SK-N-SH treated with all-trans-retinoic acid at 6 μM for 48 hours (cell line): ENCODE measurements around the gene WASHC4.

Source experiments
- ATAC-seq: fragments of 200-7000 bp; cut with Tn5 transposase; 3 replicates; pipeline ENCODE4 v1.9.1; 2020; ENCODE audit warnings: mild to moderate bottlenecking, moderate library complexity
- BACH2 ChIP-seq: fragments of 250-450 bp; sonication (Bioruptor Pico); IDR thresholded peaks from 2 replicates; pipeline ENCODE4 v1.9.0; 2021; ENCODE audit warnings: mild to moderate bottlenecking, borderline replicate concordance
- CREB5 ChIP-seq: fragments of 250-450 bp; sonication (Bioruptor Pico); IDR thresholded peaks from 2 replicates; pipeline ENCODE4 v1.5.1; 2020; ENCODE audit warnings: low read depth, mild to moderate bottlenecking, moderate library complexity
- CSDC2 ChIP-seq: fragments of 250-450 bp; sonication (Bioruptor Pico); IDR thresholded peaks from 2 replicates; pipeline ENCODE4 v1.5.0; 2020; ENCODE audit warnings: mild to moderate bottlenecking, moderate library complexity
- CSRNP3 ChIP-seq: fragments of 250-450 bp; sonication (Bioruptor Pico); IDR thresholded peaks from 2 replicates; pipeline ENCODE4 v1.5.1; 2021; ENCODE audit warnings: mild to moderate bottlenecking, moderate library complexity
- GLIS3 ChIP-seq: fragments of 250-450 bp; sonication (Bioruptor Pico); IDR thresholded peaks from 2 replicates; pipeline ENCODE4 v1.5.0; 2020; ENCODE audit warnings: mild to moderate bottlenecking, moderate library complexity
- OSR1 ChIP-seq: fragments of 250-450 bp; sonication (Bioruptor Pico); IDR thresholded peaks from 2 replicates; pipeline ENCODE4 v1.8.0; 2022; ENCODE audit warnings: moderate library complexity, mild to moderate bottlenecking, inconsistent platforms
- POU6F1 ChIP-seq: fragments of 250-450 bp; sonication (Bioruptor Pico); IDR thresholded peaks from 2 replicates; pipeline ENCODE4 v1.8.0; 2021; ENCODE audit warnings: low read depth, mild to moderate bottlenecking, moderate library complexity, borderline replicate concordance
- PPARA ChIP-seq: fragments of 250-450 bp; sonication (Bioruptor Pico); IDR thresholded peaks from 2 replicates; pipeline ENCODE4 v1.5.0; 2020; ENCODE audit warnings: mild to moderate bottlenecking, borderline replicate concordance
- RARB ChIP-seq: fragments of 250-450 bp; sonication (Bioruptor Pico); IDR thresholded peaks from 2 replicates; pipeline ENCODE4 v1.8.0; 2021; ENCODE audit warnings: mild to moderate bottlenecking, moderate library complexity
- SNAI2 ChIP-seq: fragments of 250-450 bp; sonication (Bioruptor Pico); IDR thresholded peaks from 2 replicates; pipeline ENCODE4 v1.5.0; 2020; ENCODE audit warnings: mild to moderate bottlenecking, moderate library complexity
- TCF4 ChIP-seq: fragments of 250-450 bp; sonication (Bioruptor Pico); IDR thresholded peaks from 2 replicates; pipeline ENCODE4 v1.8.0; 2021; ENCODE audit warnings: mild to moderate bottlenecking, moderate library complexity, borderline replicate concordance
- TOX ChIP-seq: fragments of 250-450 bp; sonication (Bioruptor Pico); IDR thresholded peaks from 2 replicates; pipeline ENCODE4 v1.8.0; 2021; ENCODE audit warnings: mild to moderate bottlenecking, moderate library complexity, borderline replicate concordance
- TSHZ2 ChIP-seq: fragments of 250-450 bp; sonication (Bioruptor Pico); IDR thresholded peaks from 2 replicates; pipeline ENCODE4 v1.5.0; 2020; ENCODE audit warnings: mild to moderate bottlenecking, moderate library complexity
- ZFP3 ChIP-seq: fragments of 250-450 bp; sonication (Bioruptor Pico); IDR thresholded peaks from 2 replicates; pipeline ENCODE4 v1.5.0; 2020; ENCODE audit warnings: mild to moderate bottlenecking, moderate library complexity
- ZFP30 ChIP-seq: fragments of 450-650 bp; formaldehyde crosslinking; IDR thresholded peaks from 2 replicates; pipeline ENCODE4 v1.5.0; 2022; ENCODE audit warnings: mild to moderate bottlenecking, moderate library complexity
- ZNF565 ChIP-seq: fragments of 450-650 bp; formaldehyde crosslinking; conservative IDR thresholded peaks from 2 replicates; pipeline ENCODE4 v1.5.0; 2020; ENCODE audit warnings: low read depth, mild to moderate bottlenecking, moderate library complexity
- ZNF8 ChIP-seq: fragments of 450-650 bp; formaldehyde crosslinking; IDR thresholded peaks from 2 replicates; pipeline ENCODE4 v1.5.0; 2020; ENCODE audit warnings: mild to moderate bottlenecking, moderate library complexity

The WASHC4 gene

GRCh38 chr12:105141320-105141922 is 33.9 kb downstream of the WASHC4 start:
- ATAC-seq, result no peak
- no peak for TF ChIP-seq PPARA (CRISPR knock-in tag)
- TF ChIP-seq TOX (CRISPR knock-in tag), result no peak
- TF ChIP-seq GLIS3 (CRISPR knock-in tag), result no peak
- TF ChIP-seq TSHZ2 (CRISPR knock-in tag), result no peak
- peak; percentile 54; the same call in 1 of the 2 replicates for TF ChIP-seq TCF4 (CRISPR knock-in tag)
- TF ChIP-seq POU6F1 (CRISPR knock-in tag), result no peak
- no peak for TF ChIP-seq BACH2 (CRISPR knock-in tag)
- TF ChIP-seq, all 23 proteins: peak for 1

- ATAC-seq, result no peak
- TF ChIP-seq OSR1 (CRISPR knock-in tag) (no peak), ZNF8 (CRISPR knock-in tag) (no peak), PPARA (CRISPR knock-in tag) (no peak), TSHZ2 (CRISPR knock-in tag) (no peak), SNAI2 (CRISPR knock-in tag) (no peak), CSDC2 (CRISPR knock-in tag) (no peak), CSRNP3 (CRISPR knock-in tag) (no peak), TOX (CRISPR knock-in tag) (no peak)
Measured at GRCh38 chr12:105142259-105142658, 34.7 kb downstream of the WASHC4 start.

- no peak for ATAC-seq
- TF ChIP-seq RARB (CRISPR knock-in tag) (no peak), CSDC2 (CRISPR knock-in tag) (no peak), CREB5 (CRISPR knock-in tag) (no peak), ZFP3 (CRISPR knock-in tag) (no peak), ZNF565 (CRISPR knock-in tag) (no peak), TSHZ2 (CRISPR knock-in tag) (no peak), BACH2 (CRISPR knock-in tag) (no peak), POU6F1 (CRISPR knock-in tag) (no peak), ZFP30 (no peak)
Measured at GRCh38 chr12:105156260-105156659, 48.7 kb downstream of the WASHC4 start.
